ENCODE results near the gene GIMAP1. TPM values are rescaled to one million over a fixed set of nuclear protein-coding genes. Genes with fewer than 3 reads are reported as not detected.

Gene GIMAP1
- total RNA-seq, 1 donor from 2014 or later, result not detected

- no peak overlapping the region for H3K27ac Mint-ChIP-seq (ENCODE audit: unreplicated experiment)
Measured at GRCh38 chr7:150719960-150720891, 3.8 kb downstream of the GIMAP1 start.

GRCh38 chr7:150721970-150722373 lies 5.6 kb downstream of the GIMAP1 start:
- TF ChIP-seq CTCF (IDR thresholded peaks at IDR 0.05), result no peak
- Mint-ChIP-seq H3K36me3 (ENCODE audit: low read depth) (no peaks in the 10 kb centered on the region), H3K4me3 (ENCODE audit: unreplicated experiment) (no peak overlapping the region), H3K9me3 (ENCODE audit: low read depth) (peaks cover 8% of the 10 kb centered on the region), H3K27me3 (ENCODE audit: low read depth) (no peaks in the 10 kb centered on the region), H3K27ac (ENCODE audit: unreplicated experiment) (no peak overlapping the region), H3K4me1 (ENCODE audit: low read depth) (no peaks in the 10 kb centered on the region)
- DNase-seq (ENCODE audit: low spot score), result no peak

More at GRCh38 chr7:150719960-150720891, 3.8 kb downstream of the GIMAP1 start:
- Mint-ChIP-seq H3K9me3 (ENCODE audit: low read depth) (no peaks in the 10 kb centered on the region), H3K4me3 (ENCODE audit: unreplicated experiment) (no peak overlapping the region), H3K4me1 (ENCODE audit: low read depth) (no peaks in the 10 kb centered on the region), H3K27me3 (ENCODE audit: low read depth) (no peaks in the 10 kb centered on the region), H3K36me3 (ENCODE audit: low read depth) (no peaks in the 10 kb centered on the region)
- DNase-seq (ENCODE audit: low spot score), result peak; percentile 87
- no peak for TF ChIP-seq CTCF (IDR thresholded peaks at IDR 0.05)

- Mint-ChIP-seq H3K4me3 (ENCODE audit: unreplicated experiment) (no peak overlapping the region), H3K36me3 (ENCODE audit: low read depth) (no peaks in the 10 kb centered on the region), H3K27me3 (ENCODE audit: low read depth) (no peaks in the 10 kb centered on the region), H3K27ac (ENCODE audit: unreplicated experiment) (no peak overlapping the region), H3K4me1 (ENCODE audit: low read depth) (no peaks in the 10 kb centered on the region), H3K9me3 (ENCODE audit: low read depth) (peaks cover 9% of the 10 kb centered on the region)
- DNase-seq (ENCODE audit: low spot score), result no peak
- TF ChIP-seq CTCF (IDR thresholded peaks at IDR 0.05), result no peak
Measured at GRCh38 chr7:150722431-150722931, 6.1 kb downstream of the GIMAP1 start.

- peaks cover 18% of the 10 kb centered on the region for H3K9me3 Mint-ChIP-seq (ENCODE audit: low read depth)
- H3K4me3 Mint-ChIP-seq (ENCODE audit: unreplicated experiment), result no peak overlapping the region
- no peaks in the 10 kb centered on the region for H3K27me3 Mint-ChIP-seq (ENCODE audit: low read depth)
- DNase-seq (ENCODE audit: low spot score), result no peak
- H3K27ac Mint-ChIP-seq (ENCODE audit: unreplicated experiment), result no peak overlapping the region
- H3K36me3 Mint-ChIP-seq (ENCODE audit: low read depth), result no peaks in the 10 kb centered on the region
- no peaks in the 10 kb centered on the region for H3K4me1 Mint-ChIP-seq (ENCODE audit: low read depth)
- no peak for TF ChIP-seq CTCF (IDR thresholded peaks at IDR 0.05)
Measured at GRCh38 chr7:150723467-150723866, 7.1 kb downstream of the GIMAP1 start.

GRCh38 chr7:150727381-150727780 lies 11.0 kb downstream of the GIMAP1 start:
- DNase-seq (ENCODE audit: low spot score), result no peak
- Mint-ChIP-seq H3K36me3 (ENCODE audit: low read depth) (no peaks in the 10 kb centered on the region), H3K9me3 (ENCODE audit: low read depth) (peaks cover 23% of the 10 kb centered on the region), H3K4me3 (ENCODE audit: unreplicated experiment) (no peak overlapping the region), H3K27me3 (ENCODE audit: low read depth) (no peaks in the 10 kb centered on the region), H3K4me1 (ENCODE audit: low read depth) (no peaks in the 10 kb centered on the region), H3K27ac (ENCODE audit: unreplicated experiment) (no peak overlapping the region)
- no peak for TF ChIP-seq CTCF (IDR thresholded peaks at IDR 0.05)
